GM12878 (cell line): ENCODE measurements around the gene KRTAP10-8. TPM values are rescaled to one million over a fixed set of nuclear protein-coding genes. Genes with fewer than 3 reads are reported as not detected.

Experiments
- ATAC-seq: fragments of 200-7000 bp; cut with Tn5 transposase; 3 replicates; pipeline ENCODE4 v1.9.1; 2020; ENCODE audit warnings: mild to moderate bottlenecking, moderate library complexity
- BruUV-seq: library from RNA; stranded (reverse); fragments of 400-500 nt; replicated peaks from 2 replicates; lab custom pipeline; 2021; lab: Mats Ljungman, UMichigan
- CTCF ChIA-PET: fragments of 300-600 bp; sonication (Branson Sonifier 250); formaldehyde crosslinking; extraction: SDS; loops from one replicate; lab custom pipeline; 2021; ENCODE audit warnings: inconsistent platforms; lab: Yijun Ruan, JAX
- POLR2A ChIA-PET: fragments of 350-600 bp; formaldehyde crosslinking; extraction: SDS; loops from one replicate; lab custom pipeline; 2021; ENCODE audit warnings: inconsistent platforms; lab: Charles Lee
- RAD21 ChIA-PET: fragments of 300-600 bp; sonication (Branson Sonifier 250); formaldehyde crosslinking; loops from one replicate; lab custom pipeline; 2023; ENCODE audit warnings: antibody characterized with exemption; ENCODE audit not compliant: unreplicated experiment; lab: Charles Lee
- SMC1A ChIA-PET: fragments of 300-600 bp; sonication (Branson Sonifier 250); formaldehyde crosslinking; loops from one replicate; lab custom pipeline; 2023; ENCODE audit not compliant: unreplicated experiment, uncharacterized antibody; lab: Charles Lee
- DNase-seq: peaks from one replicate; pipeline ENCODE4 v3.0.0-alpha.2; 2011; ENCODE audit warnings: low read depth, low spot score
- FAIRE-seq: peaks from 3 replicates; lab custom pipeline; 2011; peaks lifted over from hg19 to GRCh38; lab: Jason Lieb, UNC
- H2AFZ ChIP-seq: 2 replicates; pipeline ENCODE4 v1.6.0; 2011; ENCODE audit warnings: low read depth, low read length, control low read depth; ENCODE audit not compliant: control insufficient read depth
- H3K27ac ChIP-seq: 2 replicates; pipeline ENCODE4 v1.5.1; 2011; ENCODE audit warnings: control low read depth; ENCODE audit not compliant: control insufficient read depth, insufficient read depth
- H3K27me3 ChIP-seq, 2 experiments: replicated peaks in 1 of 2; 2 replicates each; pipeline versions ENCODE4 v1.6.0 to v1.6.1; 2011; ENCODE audit warnings: low read length in 1 of 2; ENCODE audit not compliant: control insufficient read depth in 2 of 2, insufficient read depth in 2 of 2
- H3K36me3 ChIP-seq, 2 experiments: 2 replicates each; pipeline ENCODE4 v1.5.1; 2011; ENCODE audit warnings: low read length in 1 of 2; ENCODE audit not compliant: control insufficient read depth in 2 of 2, insufficient read depth in 2 of 2
- H3K4me1 ChIP-seq: 2 replicates; pipeline ENCODE4 v1.6.1; 2011; ENCODE audit warnings: mild to moderate bottlenecking, low read length, moderate library complexity, mixed read lengths; ENCODE audit not compliant: control insufficient read depth, insufficient read depth
- H3K4me2 ChIP-seq: 2 replicates; pipeline ENCODE4 v1.6.0; 2011; ENCODE audit warnings: control low read depth; ENCODE audit not compliant: control insufficient read depth, insufficient read depth
- H3K4me3 ChIP-seq: fragments of 200-600 bp; sonication (generic); 2 replicates; pipeline ENCODE4 v1.5.1; 2016
- H3K79me2 ChIP-seq: 2 replicates; pipeline ENCODE4 v1.6.0; 2011; ENCODE audit warnings: low read length; ENCODE audit not compliant: control insufficient read depth, insufficient read depth
- H3K9ac ChIP-seq: 2 replicates; pipeline ENCODE4 v1.8.0; 2011; ENCODE audit warnings: low read length, control low read depth, mixed read lengths; ENCODE audit not compliant: control insufficient read depth, insufficient read depth
- H3K9me3 ChIP-seq: replicated peaks from 3 replicates; pipeline ENCODE4 v1.5.1; 2011; ENCODE audit warnings: mild to moderate bottlenecking, low read length; ENCODE audit not compliant: control insufficient read depth, insufficient read depth
- H4K20me1 ChIP-seq: 2 replicates; pipeline ENCODE4 v1.6.0; 2011; ENCODE audit not compliant: control insufficient read depth, insufficient read depth
- ATF2 ChIP-seq: IDR thresholded peaks from 2 replicates; pipeline ENCODE4 v1.6.1; 2012; ENCODE audit warnings: low read length, inconsistent platforms
- ATF3 ChIP-seq: IDR thresholded peaks from 2 replicates; pipeline ENCODE4 v1.6.1; 2011; ENCODE audit warnings: low read depth, mild to moderate bottlenecking, low read length, moderate library complexity, borderline replicate concordance; ENCODE audit errors: extremely low read depth
- CREM ChIP-seq: IDR thresholded peaks from 2 replicates; pipeline ENCODE4 v1.6.1; 2014; ENCODE audit warnings: antibody characterized with exemption, low read depth
- E2F8 ChIP-seq: fragments of 450-650 bp; IDR thresholded peaks from 2 replicates; pipeline ENCODE4 v1.6.1; 2018; ENCODE audit warnings: mild to moderate bottlenecking, low read depth, moderate library complexity; ENCODE audit not compliant: partially characterized antibody
- KAT2A ChIP-seq: conservative IDR thresholded peaks from 2 replicates; pipeline ENCODE4 v1.6.1; 2011; ENCODE audit warnings: low read depth, low read length; ENCODE audit not compliant: control insufficient read depth
- NBN ChIP-seq: fragments of 450-650 bp; IDR thresholded peaks from 2 replicates; pipeline ENCODE4 v1.6.1; 2016
- SMAD5 ChIP-seq: IDR thresholded peaks from 2 replicates; pipeline ENCODE4 v1.6.1; 2016; ENCODE audit warnings: antibody characterized with exemption, low read depth
- SREBF2 ChIP-seq: IDR thresholded peaks from 2 replicates; pipeline ENCODE4 v1.6.1; 2012; ENCODE audit warnings: mild to moderate bottlenecking, low read length
- SUPT20H ChIP-seq: IDR thresholded peaks from 2 replicates; pipeline ENCODE4 v1.6.1; 2011; ENCODE audit warnings: low read depth, mild to moderate bottlenecking, low read length, moderate library complexity, borderline replicate concordance; ENCODE audit not compliant: control insufficient read depth
- WGBS: methylation state at CpG from one replicate; pipeline ENCODE4 v1.1.6; 2016; ENCODE audit warnings: low lambda C conversion rate; ENCODE audit not compliant: insufficient replicate concordance, insufficient coverage; ENCODE audit errors: missing lambda C conversion rate; 5-methylcytosine and 5-hydroxymethylcytosine counted together
- in situ Hi-C: fragments of 300-500 bp; cut with MboI; formaldehyde crosslinking; loops from 9 replicates; pipeline ENCODE4 v1.14.3; 2018; ENCODE audit warnings: mixed read lengths
- intact Hi-C: fragments of 100-400 bp; cut with micrococcal nuclease; formaldehyde crosslinking; loops from one replicate; pipeline ENCODE4 v1.14.2; 2022; ENCODE audit not compliant: unreplicated experiment
- polyA plus RNA-seq, 11 experiments: library from polyadenylated mRNA; depleted of rRNA in 4 of 11; unstranded in 6 of 11; stranded (reverse) in 5 of 11; fragments of >200 nt; fragmentation: Nextera tagmentation in 4 of 11; fragmentation: Illumina TruSeq in 1 of 11; extraction: Ambion mirVana in 4 of 11; extraction: Trizol in 1 of 11; gene quantifications; 1 replicate in 1 of 11; 2 replicates in 10 of 11; pipeline versions ENCODE4 v1.2.1 to v1.2.3, GENCODE V29; 2011 to 2016; ENCODE audit warnings: inconsistent platforms in 2 of 11, missing spikeins in 2 of 11, low read depth in 1 of 11
- total RNA-seq, 4 experiments: library from RNA; depleted of rRNA in 3 of 4; stranded (reverse); fragments of >200 nt in 3 of 4; fragmentation: Illumina TruSeq in 1 of 4; extraction: Trizol in 1 of 4; gene quantifications; 2 replicates each; pipeline versions ENCODE4 v1.2.1 to v1.2.3, GENCODE V29; 2013 to 2021

The KRTAP10-8 gene
- total and polyA plus RNA-seq, 10 of the 15 experiments (the other 5 are each of a cell fraction or from before 2014, with no cell fraction given), result not detected

GRCh38 chr21:44618909-44619308 is 7.0 kb downstream of the KRTAP10-8 start:
- H3K4me1 ChIP-seq, result no peaks in the 10 kb centered on the region
- no peak for FAIRE-seq
- no peak overlapping the region for H3K4me3 ChIP-seq
- H2AFZ ChIP-seq, result no peak overlapping the region
- H3K9ac ChIP-seq, result no peak overlapping the region
- no peaks in the 10 kb centered on the region for H3K79me2 ChIP-seq
- in situ Hi-C loops, result no loop called here
- H3K27ac ChIP-seq, result no peak overlapping the region
- H4K20me1 ChIP-seq, result no peaks in the 10 kb centered on the region
- ChIA-PET SMC1A (interaction anchor here (1.1 to 1.3 kb wide), 2 partner anchors 10 to 57 kb away, joined by 3 read pairs; no protein-coding TSS in a partner anchor), RAD21 (interaction anchor here (0.9 to 1.3 kb wide), 2 partner anchors 55 to 124 kb away, joined by 3 read pairs; no protein-coding TSS in a partner anchor), POLR2A (interaction anchor here (0.6 kb wide), 1 partner anchor 226 kb away, joined by 5 read pairs; no protein-coding TSS in a partner anchor), CTCF (interaction anchor here (0.9 to 1.1 kb wide), 2 partner anchors 108 to 175 kb away, joined by 3 read pairs; no protein-coding TSS in a partner anchor)
- H3K4me2 ChIP-seq, result no peak overlapping the region
- no TSS peak for BruUV-seq
- DNase-seq, result no peak
- H3K36me3 ChIP-seq, result no peaks in the 10 kb centered on the region
- intact Hi-C loops, result no loop called here
- WGBS, result 26% methylated on average over 3 of the region's 3 CpGs
- ATAC-seq, result no peak
- no peak for TF ChIP-seq ATF3
- TF ChIP-seq SREBF2, result no peak
- H3K9me3 ChIP-seq, result peaks cover 1% of the 10 kb centered on the region; the same call in 1 of the 3 replicates
- no peaks in the 10 kb centered on the region for H3K27me3 ChIP-seq

- SMC1A ChIA-PET, result no interaction called here
- no TSS peak for BruUV-seq
- RAD21 ChIA-PET, result interaction anchor here (1.3 kb wide), 1 partner anchor 123 kb away, joined by 3 read pairs; no protein-coding TSS in a partner anchor
- no peaks in the 10 kb centered on the region for H3K27me3 ChIP-seq
- no peak overlapping the region for H2AFZ ChIP-seq
- H4K20me1 ChIP-seq, result no peaks in the 10 kb centered on the region
- POLR2A ChIA-PET, result no interaction called here
- H3K79me2 ChIP-seq, result no peaks in the 10 kb centered on the region
- no peaks in the 10 kb centered on the region for H3K36me3 ChIP-seq
- 48% methylated on average over 6 of the region's 6 CpGs for WGBS
- H3K4me3 ChIP-seq, result no peak overlapping the region
- DNase-seq (no peak), ATAC-seq (no peak), FAIRE-seq (no peak)
- H3K4me1 ChIP-seq, result no peaks in the 10 kb centered on the region
- CTCF ChIA-PET, result no interaction called here
- in situ Hi-C loops (no loop called here), intact Hi-C loops (no loop called here)
- no peak overlapping the region for H3K4me2 ChIP-seq
- no peak overlapping the region for H3K27ac ChIP-seq
- H3K9me3 ChIP-seq, result peaks cover 1% of the 10 kb centered on the region; the same call in 1 of the 3 replicates
- no peak overlapping the region for H3K9ac ChIP-seq
- TF ChIP-seq NBN (no peak), E2F8 (no peak), SMAD5 (no peak), CREM (no peak), SUPT20H (no peak), ATF2 (no peak), KAT2A (no peak)
These were observed 8.0 kb downstream of the KRTAP10-8 start for GRCh38 chr21:44619886-44620285.
